Left lung (tissue), 10 donors: Measurements from ENCODE around the gene PRKD1. TPM values are rescaled to one million over a fixed set of nuclear protein-coding genes. Genes with fewer than 3 reads are reported as not detected.

Experiments used
- ATAC-seq: fragments of 200-7000 bp; cut with Tn5 transposase; one replicate; pipeline ENCODE4 v1.9.1; 2020; ENCODE audit warnings: moderate library complexity
- DNase-seq, 4 donors: peaks; one replicate each; pipeline ENCODE4 v3.0.0-alpha.2; 2013 to 2020
- H3K27ac ChIP-seq, 2 donors: fragments of 200-600 bp; sonication (generic) in 1 of 2; one replicate each; pipeline versions ENCODE4 v1.5.0 to v1.8.0; 2020 to 2021
- H3K27me3 ChIP-seq, 2 donors: fragments of 200-600 bp; sonication (generic) in 1 of 2; one replicate each; pipeline versions ENCODE4 v1.5.0 to v1.8.0; 2020 to 2021
- H3K36me3 ChIP-seq, 2 donors: fragments of 200-600 bp; sonication (generic) in 1 of 2; one replicate each; pipeline versions ENCODE4 v1.5.0 to v1.8.0; 2020 to 2021
- H3K4me1 ChIP-seq, 2 donors: fragments of 200-600 bp; one replicate each; pipeline ENCODE4 v1.8.0; 2021
- H3K4me3 ChIP-seq, 2 donors: fragments of 200-600 bp; sonication (generic) in 1 of 2; one replicate each; pipeline versions ENCODE4 v1.5.0 to v1.8.0; 2020 to 2021; ENCODE audit warnings: mild to moderate bottlenecking in 1 of 2
- H3K9me3 ChIP-seq, 2 donors: fragments of 200-600 bp; sonication (generic) in 1 of 2; one replicate each; pipeline versions ENCODE4 v1.5.0 to v1.8.0; 2020 to 2021
- CTCF ChIP-seq, 2 donors: fragments of 200-600 bp; sonication (generic) in 1 of 2; IDR thresholded peaks; one replicate each; pipeline versions ENCODE4 v1.5.0 to v1.8.0; 2021; ENCODE audit warnings: antibody characterized with exemption in 2 of 2
- intact Hi-C, 2 donors: fragments of 100-400 bp; cut with DNase I; formaldehyde crosslinking; loops; one replicate each; pipeline versions ENCODE4 v1.11.2 to v1.14.2; 2022
- polyA plus RNA-seq, 6 donors: library from polyadenylated mRNA; unstranded; fragments of 120-200 nt; gene quantifications; one replicate each; pipeline ENCODE4 v1.2.1, GENCODE V29; 2013; ENCODE audit not compliant: insufficient read length in 6 of 6
- total RNA-seq, 2 donors: library from RNA; stranded (reverse); fragmentation: NEBNext Ultra II Directional; extraction: Animal tissue kit (Norgen Biotek cat#: 25700); gene quantifications; one replicate each; pipeline ENCODE4 v1.2.1, GENCODE V29; 2021
- donor health status: DM: no; HTN: yes; CAD: no.
- donor health status: DM: no; HTN: no; CAD: no.

The PRKD1 gene
- total and polyA plus RNA-seq, 8 donors = 13.6 to 35.1 (median 23.0) TPM

GRCh38 chr14:29944091-29944490 is 16.4 kb upstream of the PRKD1 start:
- intact Hi-C loops = no loop called here

GRCh38 chr14:29941401-29941800 is 13.8 kb upstream of the PRKD1 start:
- TF ChIP-seq CTCF (IDR thresholded peaks at IDR 0.05) = no peak
- no peak overlapping the region for H3K27ac ChIP-seq
- H3K36me3 ChIP-seq = no peaks in the 10 kb centered on the region
- intact Hi-C loops = no loop called here
- peaks cover 0 to 18% of the 10 kb centered on the region in 2 donors for H3K9me3 ChIP-seq
- ATAC-seq (no peak), DNase-seq (no peak)
- H3K4me1 ChIP-seq = no peaks in the 10 kb centered on the region
- no peak overlapping the region for H3K4me3 ChIP-seq
- H3K27me3 ChIP-seq = no peaks in the 10 kb centered on the region

More at GRCh38 chr14:29944091-29944490, 16.4 kb upstream of the PRKD1 start:
- ATAC-seq (no peak), DNase-seq (no peak)
- H3K36me3 ChIP-seq = no peaks in the 10 kb centered on the region
- no peak overlapping the region for H3K27ac ChIP-seq
- TF ChIP-seq CTCF (IDR thresholded peaks at IDR 0.05) = no peak
- no peaks in the 10 kb centered on the region for H3K27me3 ChIP-seq
- peaks cover 0 to 28% of the 10 kb centered on the region in 2 donors for H3K9me3 ChIP-seq
- no peak overlapping the region for H3K4me3 ChIP-seq
- no peaks in the 10 kb centered on the region for H3K4me1 ChIP-seq

GRCh38 chr14:29940482-29940881 is 12.8 kb upstream of the PRKD1 start:
- Histone ChIP-seq H3K4me1 (no peaks in the 10 kb centered on the region), H3K9me3 (peaks cover 0 to 10% of the 10 kb centered on the region in 2 donors), H3K36me3 (no peaks in the 10 kb centered on the region), H3K27ac (no peak overlapping the region), H3K4me3 (no peak overlapping the region), H3K27me3 (no peaks in the 10 kb centered on the region)
- no peak for ATAC-seq
- intact Hi-C loops = no loop called here
- no peak for DNase-seq
- no peak for TF ChIP-seq CTCF (IDR thresholded peaks at IDR 0.05)

- Histone ChIP-seq H3K9me3 (no peaks in the 10 kb centered on the region), H3K4me1 (no peaks in the 10 kb centered on the region), H3K27ac (no peak overlapping the region), H3K36me3 (no peaks in the 10 kb centered on the region), H3K4me3 (no peak overlapping the region), H3K27me3 (no peaks in the 10 kb centered on the region)
- no peak for TF ChIP-seq CTCF (IDR thresholded peaks at IDR 0.05)
- DNase-seq (no peak), ATAC-seq (no peak)
- intact Hi-C loops = no loop called here
Measured at GRCh38 chr14:29937116-29937515, 9.5 kb upstream of the PRKD1 start.

GRCh38 chr14:29930283-29930682 is 2.6 kb upstream of the PRKD1 start:
- ATAC-seq (no peak), DNase-seq (no peak)
- intact Hi-C loops = no loop called here
- no peak overlapping the region for H3K27ac ChIP-seq
- H3K27me3 ChIP-seq = peaks cover 0 to 40% of the 10 kb centered on the region in 2 donors
- H3K4me3 ChIP-seq = no peak overlapping the region
- no peaks in the 10 kb centered on the region for H3K9me3 ChIP-seq
- TF ChIP-seq CTCF (IDR thresholded peaks at IDR 0.05) = no peak
- no peaks in the 10 kb centered on the region for H3K36me3 ChIP-seq
- H3K4me1 ChIP-seq = peaks cover 1 to 11% of the 10 kb centered on the region in 2 donors
